Natural killer cell (primary cell): ENCODE measurements around the gene CENPVL3. TPM values are rescaled to one million over a fixed set of nuclear protein-coding genes. Genes with fewer than 3 reads are reported as not detected.
"Not testable (repeated sequence)": the region's sequence is repeated elsewhere in the genome, so short reads cannot be mapped to it uniquely, and the experiment has no call there.

Experiments
- ATAC-seq, 3 donors: fragments of 150-1000 bp in 2 of 3; fragments of 200-7000 bp in 1 of 3; cut with Tn5 transposase; 1 replicate in 1 of 3; 2 replicates in 2 of 3; pipeline ENCODE4 v1.10.0; 2021; ENCODE audit warnings: mild to moderate bottlenecking in 2 of 3, moderate library complexity in 2 of 3
- DNase-seq, 2 donors: peaks; one replicate each; pipeline versions ENCODE4 v3.0.0 to v3.0.0-alpha.2; 2013 to 2021; ENCODE audit warnings: mixed read lengths in 1 of 2
- H3K27ac ChIP-seq: one replicate; pipeline ENCODE4 v1.5.1; 2013; ENCODE audit warnings: mild to moderate bottlenecking, low read length
- H3K27me3 ChIP-seq: one replicate; pipeline ENCODE4 v1.6.1; 2013; ENCODE audit warnings: low read length; ENCODE audit not compliant: control insufficient read depth, insufficient read depth
- H3K36me3 ChIP-seq: one replicate; pipeline ENCODE4 v1.6.1; 2013; ENCODE audit warnings: low read length; ENCODE audit not compliant: control insufficient read depth, insufficient read depth
- H3K4me1 ChIP-seq: one replicate; pipeline ENCODE4 v1.6.1; 2013; ENCODE audit warnings: low read length; ENCODE audit not compliant: control insufficient read depth, insufficient read depth
- H3K4me3 ChIP-seq: one replicate; pipeline ENCODE4 v1.5.1; 2013; ENCODE audit warnings: low read length
- H3K9me3 ChIP-seq: one replicate; pipeline ENCODE4 v1.6.1; 2013; ENCODE audit warnings: low read length; ENCODE audit not compliant: control insufficient read depth, insufficient read depth
- H3K27ac Mint-ChIP-seq, 2 donors: one replicate each; pipeline ENCODE4 v1.8.0; 2022; ENCODE audit warnings: mild to moderate bottlenecking in 2 of 2, mixed read lengths in 2 of 2, moderate library complexity in 1 of 2
- H3K27me3 Mint-ChIP-seq, 2 donors: one replicate each; pipeline ENCODE4 v1.8.0; 2022; ENCODE audit warnings: low read depth in 2 of 2, mixed read lengths in 2 of 2
- H3K36me3 Mint-ChIP-seq: one replicate; pipeline ENCODE4 v1.8.0; 2022; ENCODE audit warnings: mixed read lengths
- H3K4me1 Mint-ChIP-seq, 2 donors: one replicate each; pipeline ENCODE4 v1.8.0; 2022; ENCODE audit warnings: mixed read lengths in 2 of 2
- H3K4me3 Mint-ChIP-seq: one replicate; pipeline ENCODE4 v1.8.0; 2022; ENCODE audit warnings: mild to moderate bottlenecking, moderate library complexity, mixed read lengths
- H3K9me3 Mint-ChIP-seq, 2 donors: one replicate each; pipeline ENCODE4 v1.8.0; 2022; ENCODE audit warnings: mixed read lengths in 2 of 2
- WGBS: methylation state at CpG from one replicate; pipeline ENCODE4 v1.1.7; 2013; ENCODE audit warnings: missing lambda C conversion rate; ENCODE audit not compliant: insufficient coverage; 5-methylcytosine and 5-hydroxymethylcytosine counted together
- intact Hi-C: fragments of 100-400 bp; cut with micrococcal nuclease; formaldehyde crosslinking; loops from one replicate; pipeline ENCODE4 v1.14.2; 2022
- total RNA-seq, 4 donors: library from RNA; stranded (reverse); fragments of 120-200 nt in 1 of 4; gene quantifications; one replicate each; pipeline versions ENCODE4 v1.2.3 to v1.2.4, GENCODE V29; 2013 to 2022
- TF ChIP-seq, protein P1 (sequence below): fragments of 200-600 bp; IDR thresholded peaks from one replicate; pipeline ENCODE4 v1.8.0; 2022; ENCODE audit warnings: antibody characterized with exemption

The CENPVL3 gene
- total RNA-seq = not detected
- total RNA-seq (2013) = not detected

DNA sequence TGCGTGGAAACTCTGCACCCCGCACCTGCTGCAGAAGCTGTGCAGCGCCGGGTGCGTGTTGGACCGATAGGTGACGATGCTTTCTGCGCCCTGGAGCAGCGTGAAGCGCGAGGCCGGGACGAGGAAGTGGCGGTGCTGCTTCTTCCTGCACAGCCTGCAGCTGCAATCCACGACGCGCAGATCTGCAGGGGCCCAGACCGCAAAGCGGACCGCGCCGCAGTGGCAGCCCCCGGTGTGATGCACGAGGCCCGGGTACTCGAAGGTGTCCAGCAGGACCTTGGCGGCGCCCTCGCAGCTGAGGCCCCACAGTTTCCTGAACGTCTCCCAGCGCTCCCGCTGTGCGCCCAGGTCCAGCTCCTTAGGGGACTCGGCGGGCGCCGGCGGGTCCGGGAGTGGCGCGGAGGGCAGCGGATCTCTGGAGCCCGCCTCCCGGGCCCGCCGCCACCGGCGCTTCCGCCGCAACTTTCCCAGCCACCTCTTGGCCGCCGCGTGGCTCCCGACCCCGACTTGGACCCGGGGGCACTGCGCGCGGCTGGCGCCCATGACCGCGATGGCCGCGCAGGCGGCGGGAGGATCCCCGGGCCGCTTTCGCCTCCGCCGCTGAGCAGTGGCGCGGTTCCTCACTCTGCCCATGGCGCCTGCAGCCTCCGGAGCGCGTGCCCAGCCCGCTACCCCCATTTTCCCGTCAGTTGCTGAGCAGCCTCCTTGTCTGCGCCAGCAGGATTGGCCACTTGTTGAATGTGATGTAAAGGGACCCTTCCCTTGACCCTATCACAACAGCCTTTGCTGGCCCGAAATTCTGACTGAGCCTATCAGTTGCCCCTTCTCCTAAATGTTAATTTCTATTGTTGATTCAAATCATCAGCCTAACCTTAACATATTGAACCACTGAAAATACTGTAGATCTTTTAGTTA, at the start of gene CENPVL3:
Gene CENPVL3, minus strand, starts transcription at position 672 of the 915 bp plus-strand sequence. Its CDS starts 39 bp downstream, at position 633.
- DNase-seq, H3K4me1 Mint-ChIP-seq, H3K9me3 ChIP-seq, H3K27me3 ChIP-seq, H3K27ac ChIP-seq, H3K4me1 ChIP-seq, H3K27ac Mint-ChIP-seq, H3K36me3 ChIP-seq, H3K36me3 Mint-ChIP-seq, intact Hi-C loops, H3K4me3 Mint-ChIP-seq, H3K9me3 Mint-ChIP-seq, H3K4me3 ChIP-seq, ATAC-seq: not testable (repeated sequence)
- WGBS = under 1% methylated on average over 52 of the region's 81 CpGs
- H3K27me3 Mint-ChIP-seq = peaks cover 28 to 71% of the 10 kb centered on the region in 2 donors

DNA sequence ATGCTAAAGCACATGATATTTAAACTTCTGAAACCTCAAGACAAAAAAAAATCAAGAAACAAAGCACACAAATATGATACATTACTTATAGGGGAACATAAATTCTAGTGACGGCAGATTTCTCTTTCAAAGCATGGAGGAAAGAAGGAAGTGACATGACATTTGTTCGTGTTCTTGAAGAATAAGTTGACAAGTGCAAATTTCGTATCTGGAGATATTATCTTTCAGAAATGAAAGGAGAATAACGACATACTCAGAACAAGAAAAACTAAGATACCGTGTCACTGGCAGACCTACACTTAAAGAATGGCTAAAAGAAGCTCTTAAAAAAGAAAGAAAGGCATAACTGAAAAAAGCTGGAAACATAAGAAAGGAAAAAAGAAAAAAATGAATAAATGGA, 47.3 kb upstream of the CENPVL3 start:
- Histone ChIP-seq H3K27me3 (peaks cover 2% of the 10 kb centered on the region), H3K36me3 (no peaks in the 10 kb centered on the region), H3K9me3 (no peaks in the 10 kb centered on the region), H3K4me3 (no peak overlapping the region), H3K4me1 (no peaks in the 10 kb centered on the region), H3K27ac (no peak overlapping the region)
- Mint-ChIP-seq H3K9me3 (no peaks in the 10 kb centered on the region), H3K4me1 (no peaks in the 10 kb centered on the region), H3K4me3 (no peak overlapping the region), H3K27me3 (peaks cover 10 to 42% of the 10 kb centered on the region in 2 donors), H3K27ac (no peak overlapping the region), H3K36me3 (no peaks in the 10 kb centered on the region)
- DNase-seq = no peak
- ATAC-seq = no peak
- no CpG with 5 or more reads among the region's 5 CpGs for WGBS
- intact Hi-C loops = no loop called here
- TF ChIP-seq, protein P1, sequence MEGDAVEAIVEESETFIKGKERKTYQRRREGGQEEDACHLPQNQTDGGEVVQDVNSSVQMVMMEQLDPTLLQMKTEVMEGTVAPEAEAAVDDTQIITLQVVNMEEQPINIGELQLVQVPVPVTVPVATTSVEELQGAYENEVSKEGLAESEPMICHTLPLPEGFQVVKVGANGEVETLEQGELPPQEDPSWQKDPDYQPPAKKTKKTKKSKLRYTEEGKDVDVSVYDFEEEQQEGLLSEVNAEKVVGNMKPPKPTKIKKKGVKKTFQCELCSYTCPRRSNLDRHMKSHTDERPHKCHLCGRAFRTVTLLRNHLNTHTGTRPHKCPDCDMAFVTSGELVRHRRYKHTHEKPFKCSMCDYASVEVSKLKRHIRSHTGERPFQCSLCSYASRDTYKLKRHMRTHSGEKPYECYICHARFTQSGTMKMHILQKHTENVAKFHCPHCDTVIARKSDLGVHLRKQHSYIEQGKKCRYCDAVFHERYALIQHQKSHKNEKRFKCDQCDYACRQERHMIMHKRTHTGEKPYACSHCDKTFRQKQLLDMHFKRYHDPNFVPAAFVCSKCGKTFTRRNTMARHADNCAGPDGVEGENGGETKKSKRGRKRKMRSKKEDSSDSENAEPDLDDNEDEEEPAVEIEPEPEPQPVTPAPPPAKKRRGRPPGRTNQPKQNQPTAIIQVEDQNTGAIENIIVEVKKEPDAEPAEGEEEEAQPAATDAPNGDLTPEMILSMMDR = no peak

DNA sequence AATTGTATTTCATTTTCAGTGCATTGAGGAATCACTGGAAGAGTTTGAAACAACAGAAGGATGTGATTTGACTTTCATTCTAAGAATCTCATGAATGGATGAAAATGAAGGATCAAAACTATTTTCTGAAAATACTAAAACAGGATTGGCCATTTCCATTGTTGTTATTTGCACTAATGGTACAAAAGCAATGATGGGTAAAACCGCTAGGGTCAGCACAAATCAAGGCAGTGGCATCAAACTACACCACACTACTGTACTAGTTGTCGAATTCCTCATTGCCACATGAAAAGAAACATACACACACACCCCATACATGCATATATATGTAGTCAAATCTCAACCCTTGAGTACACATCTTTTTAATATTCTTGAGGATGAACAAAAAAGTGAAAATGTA, 24.7 kb upstream of the CENPVL3 start:
- no peak overlapping the region for H3K4me3 ChIP-seq
- H3K9me3 ChIP-seq = no peaks in the 10 kb centered on the region
- Mint-ChIP-seq H3K27ac (no peak overlapping the region), H3K36me3 (no peaks in the 10 kb centered on the region), H3K4me3 (no peak overlapping the region), H3K4me1 (no peaks in the 10 kb centered on the region), H3K27me3 (peaks cover 5 to 23% of the 10 kb centered on the region in 2 donors), H3K9me3 (no peaks in the 10 kb centered on the region)
- no CpG with 5 or more reads among the region's 2 CpGs for WGBS
- no peaks in the 10 kb centered on the region for H3K27me3 ChIP-seq
- TF ChIP-seq, protein P1 = no peak
- ATAC-seq (no peak), DNase-seq (no peak)
- H3K36me3 ChIP-seq = no peaks in the 10 kb centered on the region
- intact Hi-C loops = no loop called here
- no peaks in the 10 kb centered on the region for H3K4me1 ChIP-seq
- no peak overlapping the region for H3K27ac ChIP-seq

DNA sequence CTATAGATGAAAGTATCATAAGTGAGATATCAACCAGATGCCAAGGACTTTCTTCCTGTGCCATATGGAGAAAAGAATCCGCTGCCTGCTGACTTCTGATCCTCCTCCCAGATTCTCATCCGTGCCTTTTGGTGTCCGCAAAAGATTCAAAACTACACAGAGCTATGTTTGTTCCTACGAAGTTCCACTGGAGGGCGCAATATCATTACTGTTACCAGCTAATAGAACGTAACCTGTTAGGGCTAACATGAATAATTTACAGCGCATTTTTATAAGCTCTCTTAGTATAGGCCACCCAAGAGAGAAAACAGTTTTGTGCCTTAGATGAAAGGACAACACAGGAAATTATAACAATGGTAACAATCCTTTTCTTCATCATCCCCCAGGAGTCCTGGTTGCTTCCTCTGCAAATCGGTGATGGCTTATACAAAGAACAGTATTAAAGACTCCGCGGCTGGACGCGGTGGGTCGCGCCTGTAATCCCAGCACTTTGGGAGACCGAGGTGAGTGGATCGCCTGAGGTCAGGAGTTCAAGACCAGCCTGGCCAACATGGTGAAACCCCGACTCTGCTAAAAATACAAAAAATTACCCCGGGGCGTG, 22.8 kb upstream of the CENPVL3 start:
- Mint-ChIP-seq H3K36me3 (no peaks in the 10 kb centered on the region), H3K9me3 (no peaks in the 10 kb centered on the region), H3K27me3 (peaks cover 8 to 35% of the 10 kb centered on the region in 2 donors), H3K4me3 (no peak overlapping the region), H3K27ac (no peak overlapping the region), H3K4me1 (no peaks in the 10 kb centered on the region)
- no peaks in the 10 kb centered on the region for H3K36me3 ChIP-seq
- no peak overlapping the region for H3K4me3 ChIP-seq
- intact Hi-C loops = no loop called here
- H3K27me3 ChIP-seq = no peaks in the 10 kb centered on the region
- ATAC-seq = peak in 1 of 3 donors; percentile 32
- DNase-seq = peak in 1 of 2 donors; percentile 55
- H3K27ac ChIP-seq = no peak overlapping the region
- TF ChIP-seq, protein P1 = no peak
- no peaks in the 10 kb centered on the region for H3K4me1 ChIP-seq
- 54% methylated on average over 17 of the region's 19 CpGs for WGBS
- no peaks in the 10 kb centered on the region for H3K9me3 ChIP-seq

DNA sequence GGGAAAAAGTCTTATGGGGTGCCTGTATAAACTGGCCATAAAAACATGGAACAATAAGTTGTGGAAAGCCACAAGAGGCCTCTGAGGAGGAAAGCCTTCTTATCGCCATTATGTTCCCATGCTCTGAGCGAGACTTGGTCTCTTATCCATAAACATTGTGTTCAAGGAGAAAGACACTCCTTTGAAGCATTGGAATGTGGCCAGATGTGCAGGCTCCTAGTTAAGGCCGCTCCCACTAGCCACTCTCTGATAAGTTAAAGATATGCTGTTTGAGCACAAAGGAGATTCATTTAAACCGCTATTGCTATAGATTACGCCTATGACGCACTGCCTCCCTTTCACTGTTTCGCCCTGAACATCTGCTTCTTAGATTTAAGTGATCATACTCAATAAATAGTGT, 17.8 kb upstream of the CENPVL3 start:
- H3K27me3 ChIP-seq, H3K36me3 Mint-ChIP-seq, ATAC-seq, H3K4me3 Mint-ChIP-seq, H3K4me1 ChIP-seq, H3K27ac Mint-ChIP-seq, H3K4me1 Mint-ChIP-seq, H3K36me3 ChIP-seq, H3K9me3 ChIP-seq, H3K9me3 Mint-ChIP-seq, intact Hi-C loops, H3K27ac ChIP-seq, H3K4me3 ChIP-seq, DNase-seq: not testable (repeated sequence)
- H3K27me3 Mint-ChIP-seq = peaks cover 6 to 69% of the 10 kb centered on the region in 2 donors
- WGBS = 88% methylated on average over 5 of the region's 7 CpGs
